Caco-2 (cell line): ENCODE measurements around the gene TDRD9. TPM values are rescaled to one million over a fixed set of nuclear protein-coding genes. Genes with fewer than 3 reads are reported as not detected.

Experiments used
- BruUV-seq: library from RNA; stranded (reverse); fragments of 400-500 nt; replicated peaks from 2 replicates; lab custom pipeline; 2021; lab: Mats Ljungman, UMichigan
- CTCF ChIA-PET: fragments of 300-600 bp; sonication (Branson Sonifier 250); formaldehyde crosslinking; loops from one replicate; lab custom pipeline; 2022; ENCODE audit warnings: antibody characterized with exemption; lab: Charles Lee
- POLR2A ChIA-PET: fragments of 300-600 bp; sonication (Branson Sonifier 250); formaldehyde crosslinking; loops from one replicate; lab custom pipeline; 2022; ENCODE audit warnings: antibody characterized with exemption; lab: Charles Lee
- DNase-seq, 2 experiments: peaks; one replicate each; pipeline versions ENCODE4 v3.0.0 to v3.0.0-alpha.2; 2020 to 2022
- H3K27me3 ChIP-seq: replicated peaks from 2 replicates; pipeline ENCODE4 v1.6.0; 2011; ENCODE audit warnings: low read length; ENCODE audit not compliant: control insufficient read depth, insufficient read depth
- H3K36me3 ChIP-seq: 2 replicates; pipeline ENCODE4 v1.5.1; 2011; ENCODE audit warnings: low read length; ENCODE audit not compliant: control insufficient read depth, insufficient read depth
- H3K4me1 ChIP-seq: fragments of 250-450 bp; sonication (Bioruptor Pico); 2 replicates; pipeline ENCODE4 v1.5.1; 2020; ENCODE audit warnings: mild to moderate bottlenecking
- H3K4me3 ChIP-seq: 2 replicates; pipeline ENCODE4 v1.5.1; 2011; ENCODE audit warnings: low read depth, mild to moderate bottlenecking, control low read depth, low read length
- H3K9me3 ChIP-seq: fragments of 250-450 bp; sonication (Bioruptor Pico); 2 replicates; pipeline ENCODE4 v1.5.1; 2020; ENCODE audit warnings: mild to moderate bottlenecking, moderate library complexity
- H3K27ac Mint-ChIP-seq: one replicate; pipeline ENCODE4 v1.8.0; 2022; ENCODE audit warnings: mixed read lengths; ENCODE audit not compliant: unreplicated experiment
- H3K27me3 Mint-ChIP-seq: one replicate; pipeline ENCODE4 v1.8.0; 2022; ENCODE audit warnings: mixed read lengths; ENCODE audit not compliant: insufficient read depth, unreplicated experiment
- H3K36me3 Mint-ChIP-seq: one replicate; pipeline ENCODE4 v1.8.0; 2022; ENCODE audit warnings: mild to moderate bottlenecking, mixed read lengths; ENCODE audit not compliant: insufficient read depth, unreplicated experiment
- H3K4me1 Mint-ChIP-seq: one replicate; pipeline ENCODE4 v1.8.0; 2022; ENCODE audit warnings: low read depth, mixed read lengths; ENCODE audit not compliant: unreplicated experiment
- H3K4me3 Mint-ChIP-seq: one replicate; pipeline ENCODE4 v1.8.0; 2022; ENCODE audit warnings: mild to moderate bottlenecking, moderate library complexity, mixed read lengths; ENCODE audit not compliant: unreplicated experiment
- H3K9me3 Mint-ChIP-seq: one replicate; pipeline ENCODE4 v1.8.0; 2022; ENCODE audit warnings: mixed read lengths; ENCODE audit not compliant: unreplicated experiment
- intact Hi-C: fragments of 100-400 bp; cut with micrococcal nuclease; formaldehyde crosslinking; loops from one replicate; pipeline ENCODE4 v1.10.0; 2022; ENCODE audit not compliant: unreplicated experiment
- total RNA-seq: library from RNA; stranded (reverse); gene quantifications from 2 replicates; pipeline ENCODE4 v1.2.3, GENCODE V29; 2022
- TF ChIP-seq, protein P1 (sequence below), 2 experiments: fragments of 200-600 bp in 1 of 2; IDR thresholded peaks; 1 replicate in 1 of 2; 2 replicates in 1 of 2; pipeline versions ENCODE4 v1.5.1 to v1.8.0; 2011 to 2022; ENCODE audit warnings: antibody characterized with exemption in 1 of 2, control low read depth in 1 of 2, inconsistent platforms in 1 of 2, low read depth in 1 of 2, low read length in 1 of 2, mild to moderate bottlenecking in 1 of 2, moderate library complexity in 1 of 2; ENCODE audit not compliant: insufficient read depth in 1 of 2, severe bottlenecking in 1 of 2, unreplicated experiment in 1 of 2

Gene TDRD9
- total RNA-seq, 1 experiment from 2014 or later = not detected

DNA sequence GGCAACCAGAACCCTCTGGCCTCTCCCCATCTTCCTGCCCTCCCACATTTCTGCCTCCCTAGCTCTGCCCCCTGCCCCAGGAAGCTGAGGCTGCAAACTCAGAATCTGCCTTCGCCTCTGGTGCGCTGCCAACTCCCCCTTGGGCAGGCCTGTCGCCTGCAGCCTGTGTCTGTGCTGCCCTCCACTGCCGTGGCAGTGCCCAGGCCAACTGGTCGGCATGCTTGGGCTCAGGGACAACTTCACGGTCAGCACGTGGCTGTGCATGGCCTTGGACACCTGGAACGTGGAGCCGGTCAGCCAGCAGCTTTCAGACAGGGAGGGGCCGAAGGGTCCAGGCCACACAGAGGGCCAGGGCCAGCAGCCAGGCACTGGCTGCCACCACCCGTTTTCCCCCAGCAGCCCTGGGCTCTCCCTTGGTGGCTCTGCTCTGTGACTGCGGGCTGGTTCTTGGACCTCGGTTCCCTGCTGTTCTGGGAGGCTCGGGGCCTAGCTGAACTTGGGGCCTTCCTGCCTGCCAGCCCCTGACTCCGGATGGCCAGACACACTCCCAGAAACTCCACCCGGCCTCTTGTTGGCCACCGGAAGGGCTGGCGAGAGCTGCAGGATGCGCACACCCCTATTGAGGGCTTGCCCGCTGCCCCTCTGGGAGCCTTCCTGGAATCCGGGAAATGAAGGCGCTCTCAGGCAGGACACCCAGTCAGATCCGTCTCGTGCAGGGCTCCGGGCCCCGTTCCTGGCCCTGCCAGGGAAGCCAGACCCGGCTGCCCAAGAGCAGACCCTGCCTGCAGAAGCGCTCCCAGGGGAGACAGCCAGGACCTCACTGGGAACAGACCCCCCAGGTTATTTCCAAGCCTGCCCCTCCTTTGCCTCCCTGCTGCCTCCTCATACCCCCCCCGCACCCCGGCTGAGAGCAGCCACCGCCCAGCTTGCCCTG, 46.7 kb upstream of the TDRD9 start:
- peaks cover 7% of the 10 kb centered on the region for H3K4me1 Mint-ChIP-seq
- peaks cover 20% of the 10 kb centered on the region for H3K4me1 ChIP-seq
- no peaks in the 10 kb centered on the region for H3K27me3 ChIP-seq
- H3K4me3 ChIP-seq = no peak overlapping the region
- DNase-seq = no peak
- POLR2A ChIA-PET = no interaction called here
- TF ChIP-seq, protein P1, sequence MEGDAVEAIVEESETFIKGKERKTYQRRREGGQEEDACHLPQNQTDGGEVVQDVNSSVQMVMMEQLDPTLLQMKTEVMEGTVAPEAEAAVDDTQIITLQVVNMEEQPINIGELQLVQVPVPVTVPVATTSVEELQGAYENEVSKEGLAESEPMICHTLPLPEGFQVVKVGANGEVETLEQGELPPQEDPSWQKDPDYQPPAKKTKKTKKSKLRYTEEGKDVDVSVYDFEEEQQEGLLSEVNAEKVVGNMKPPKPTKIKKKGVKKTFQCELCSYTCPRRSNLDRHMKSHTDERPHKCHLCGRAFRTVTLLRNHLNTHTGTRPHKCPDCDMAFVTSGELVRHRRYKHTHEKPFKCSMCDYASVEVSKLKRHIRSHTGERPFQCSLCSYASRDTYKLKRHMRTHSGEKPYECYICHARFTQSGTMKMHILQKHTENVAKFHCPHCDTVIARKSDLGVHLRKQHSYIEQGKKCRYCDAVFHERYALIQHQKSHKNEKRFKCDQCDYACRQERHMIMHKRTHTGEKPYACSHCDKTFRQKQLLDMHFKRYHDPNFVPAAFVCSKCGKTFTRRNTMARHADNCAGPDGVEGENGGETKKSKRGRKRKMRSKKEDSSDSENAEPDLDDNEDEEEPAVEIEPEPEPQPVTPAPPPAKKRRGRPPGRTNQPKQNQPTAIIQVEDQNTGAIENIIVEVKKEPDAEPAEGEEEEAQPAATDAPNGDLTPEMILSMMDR (IDR thresholded peaks at IDR 0.05; ENCODE audit: insufficient read depth in 1 of 2, low read depth in 1 of 2, low read length in 1 of 2, severe bottlenecking in 1 of 2, unreplicated experiment in 1 of 2) = no peak
- no peaks in the 10 kb centered on the region for H3K27me3 Mint-ChIP-seq
- intact Hi-C loops = loop anchor here (2.0 kb wide), 1 partner anchor 35 kb away; the partner anchor contains the start of gene PPP1R13B
- H3K36me3 ChIP-seq = no peaks in the 10 kb centered on the region
- no peaks in the 10 kb centered on the region for H3K9me3 Mint-ChIP-seq
- peak overlapping the region; percentile 72 for H3K27ac Mint-ChIP-seq
- CTCF ChIA-PET = no interaction called here
- H3K9me3 ChIP-seq = no peaks in the 10 kb centered on the region
- peak overlapping the region; percentile 46 for H3K4me3 Mint-ChIP-seq
- no peaks in the 10 kb centered on the region for H3K36me3 Mint-ChIP-seq
- BruUV-seq = no TSS peak

DNA sequence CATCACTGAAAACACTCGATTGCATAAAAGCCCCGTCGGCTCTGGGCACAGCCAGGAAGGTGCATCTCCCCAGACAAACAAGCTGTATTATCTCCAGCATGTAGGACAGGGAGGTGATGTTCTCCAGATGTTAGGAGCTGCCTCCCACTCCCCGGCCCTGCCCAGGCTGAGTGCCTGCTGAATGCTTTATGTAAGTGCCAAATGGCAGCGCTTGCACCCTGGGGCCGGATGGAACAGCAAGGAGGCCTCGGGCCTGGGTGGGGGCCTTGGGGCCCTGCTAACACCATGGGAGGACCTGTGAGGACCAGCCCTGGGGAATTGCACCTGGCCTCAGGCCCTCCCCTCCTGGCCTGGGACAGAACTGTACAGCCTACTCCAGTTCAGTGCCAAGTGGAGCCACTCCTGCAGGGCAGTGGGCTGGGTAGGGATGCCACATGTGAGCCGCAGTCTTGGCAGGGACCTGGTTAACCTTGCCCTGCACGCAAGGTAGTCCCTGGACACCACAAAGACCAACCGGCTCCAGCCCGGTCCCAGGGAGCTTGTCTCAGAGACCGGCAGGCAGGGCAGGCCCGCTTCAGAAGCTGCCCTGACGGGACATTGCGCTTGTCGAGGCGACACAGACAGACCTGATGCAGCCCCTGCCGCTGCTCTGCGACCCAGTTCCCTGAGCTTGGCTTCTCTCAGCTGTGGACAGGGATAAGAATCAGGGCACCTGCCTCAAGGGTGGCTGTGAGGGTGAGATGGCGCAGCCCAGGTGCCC, 45.6 kb upstream of the TDRD9 start:
- no peaks in the 10 kb centered on the region for H3K9me3 ChIP-seq
- H3K27me3 Mint-ChIP-seq = no peaks in the 10 kb centered on the region
- H3K36me3 Mint-ChIP-seq = no peaks in the 10 kb centered on the region
- H3K9me3 Mint-ChIP-seq = no peaks in the 10 kb centered on the region
- no peak overlapping the region for H3K27ac Mint-ChIP-seq
- TF ChIP-seq, protein P1 (IDR thresholded peaks at IDR 0.05; ENCODE audit: insufficient read depth in 1 of 2, low read depth in 1 of 2, low read length in 1 of 2, severe bottlenecking in 1 of 2, unreplicated experiment in 1 of 2) = no peak
- H3K4me1 Mint-ChIP-seq = peaks cover 7% of the 10 kb centered on the region
- DNase-seq = no peak
- H3K4me3 ChIP-seq = no peak overlapping the region
- H3K4me3 Mint-ChIP-seq = no peak overlapping the region
- H3K27me3 ChIP-seq = no peaks in the 10 kb centered on the region
- ChIA-PET CTCF (interaction anchor here (0.8 kb wide), 1 partner anchor 9 kb away, joined by 4 read pairs; no protein-coding TSS in a partner anchor), POLR2A (no interaction called here)
- intact Hi-C loops = no loop called here
- BruUV-seq = no TSS peak
- H3K4me1 ChIP-seq = peaks cover 20% of the 10 kb centered on the region
- no peaks in the 10 kb centered on the region for H3K36me3 ChIP-seq

DNA sequence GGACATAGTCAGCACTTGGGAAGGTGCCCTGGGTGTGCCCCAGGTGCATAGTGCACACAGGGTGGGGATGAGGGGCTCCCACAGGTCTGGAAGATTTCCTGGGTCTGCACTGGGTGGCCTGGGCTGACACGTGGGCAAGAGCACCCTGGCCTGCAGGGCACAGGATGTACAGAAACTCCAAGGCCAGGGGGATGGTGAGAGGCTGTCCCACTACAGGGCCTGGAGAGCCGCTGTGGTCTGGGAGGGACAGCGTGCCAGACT, 45.1 kb upstream of the TDRD9 start:
- H3K36me3 Mint-ChIP-seq = no peaks in the 10 kb centered on the region
- POLR2A ChIA-PET = no interaction called here
- DNase-seq = no peak
- H3K9me3 Mint-ChIP-seq = no peaks in the 10 kb centered on the region
- intact Hi-C loops = no loop called here
- no peak overlapping the region for H3K27ac Mint-ChIP-seq
- CTCF ChIA-PET = no interaction called here
- H3K4me3 ChIP-seq = no peak overlapping the region
- no peaks in the 10 kb centered on the region for H3K9me3 ChIP-seq
- no peaks in the 10 kb centered on the region for H3K36me3 ChIP-seq
- BruUV-seq = no TSS peak
- H3K4me1 ChIP-seq = peaks cover 20% of the 10 kb centered on the region
- TF ChIP-seq, protein P1 (IDR thresholded peaks at IDR 0.05; ENCODE audit: insufficient read depth in 1 of 2, low read depth in 1 of 2, low read length in 1 of 2, severe bottlenecking in 1 of 2, unreplicated experiment in 1 of 2) = no peak
- no peaks in the 10 kb centered on the region for H3K27me3 Mint-ChIP-seq
- H3K27me3 ChIP-seq = no peaks in the 10 kb centered on the region
- no peak overlapping the region for H3K4me3 Mint-ChIP-seq
- peaks cover 7% of the 10 kb centered on the region for H3K4me1 Mint-ChIP-seq
